CD4-positive, alpha-beta T cell (primary cell): ENCODE data around the gene SCUBE2. TPM values are rescaled to one million over a fixed set of nuclear protein-coding genes. Genes with fewer than 3 reads are reported as not detected.

ENCODE experiments used
- ATAC-seq: fragments of 200-7000 bp; cut with Tn5 transposase; one replicate; pipeline ENCODE4 v1.10.0; 2022; ENCODE audit warnings: mild to moderate bottlenecking; ENCODE audit not compliant: poor library complexity
- CTCF ChIA-PET: fragments of 350-600 bp; sonication (Branson Sonifier 250); formaldehyde crosslinking; loops from one replicate; lab custom pipeline; 2021; ENCODE audit warnings: antibody characterized with exemption, inconsistent platforms; lab: Charles Lee
- POLR2A ChIA-PET: fragments of 350-600 bp; sonication (Branson Sonifier 250); formaldehyde crosslinking; loops from one replicate; lab custom pipeline; 2021; ENCODE audit warnings: antibody characterized with exemption, inconsistent platforms; lab: Charles Lee
- DNase-seq, 14 experiments: peaks; one replicate each; pipeline ENCODE4 v3.0.0-alpha.2; 2013 to 2020; ENCODE audit warnings: mixed read lengths in 2 of 14
- H3K27ac ChIP-seq, 2 donors: one replicate each; pipeline versions ENCODE4 v1.5.1 to v1.7.0; 2013; ENCODE audit warnings: low read length in 2 of 2, low read depth in 1 of 2, mild to moderate bottlenecking in 1 of 2
- H3K27me3 ChIP-seq, 2 experiments: 1 replicate in 1 of 2; 2 replicates in 1 of 2; pipeline versions ENCODE4 v1.6.1 to v1.7.0; 2013; ENCODE audit warnings: low read length in 2 of 2, control low read depth in 1 of 2, mild to moderate bottlenecking in 1 of 2, moderate library complexity in 1 of 2; ENCODE audit not compliant: insufficient read depth in 2 of 2, control insufficient read depth in 1 of 2
- H3K36me3 ChIP-seq: one replicate; pipeline ENCODE4 v1.6.1; 2013; ENCODE audit warnings: low read length, control low read depth; ENCODE audit not compliant: insufficient read depth
- H3K4me1 ChIP-seq: one replicate; pipeline ENCODE4 v1.6.1; 2013; ENCODE audit warnings: low read length, control low read depth; ENCODE audit not compliant: insufficient read depth
- H3K4me3 ChIP-seq: one replicate; pipeline ENCODE4 v1.5.1; 2013; ENCODE audit warnings: mild to moderate bottlenecking, low read length, moderate library complexity
- H3K9me3 ChIP-seq, 2 experiments: 1 replicate in 1 of 2; 2 replicates in 1 of 2; pipeline versions ENCODE4 v1.6.1 to v1.7.0; 2013; ENCODE audit warnings: low read length in 2 of 2, mild to moderate bottlenecking in 2 of 2, control low read depth in 1 of 2, moderate library complexity in 1 of 2; ENCODE audit not compliant: control insufficient read depth in 1 of 2, insufficient read depth in 1 of 2
- H3K27ac Mint-ChIP-seq: one replicate; pipeline ENCODE4 v1.8.0; 2020; ENCODE audit warnings: mixed read lengths
- H3K27me3 Mint-ChIP-seq: one replicate; pipeline ENCODE4 v1.8.0; 2021; ENCODE audit warnings: mixed read lengths
- H3K36me3 Mint-ChIP-seq: one replicate; pipeline ENCODE4 v1.8.0; 2021; ENCODE audit warnings: low read depth, mixed read lengths
- H3K4me1 Mint-ChIP-seq: one replicate; pipeline ENCODE4 v1.8.0; 2021; ENCODE audit warnings: low read depth, mixed read lengths
- H3K4me3 Mint-ChIP-seq: one replicate; pipeline ENCODE4 v1.8.0; 2020; ENCODE audit warnings: mild to moderate bottlenecking, mixed read lengths
- H3K9me3 Mint-ChIP-seq: one replicate; pipeline ENCODE4 v1.8.0; 2020; ENCODE audit warnings: mixed read lengths
- intact Hi-C, 2 experiments: fragments of 100-400 bp; cut with DNase I in 1 of 2; cut with micrococcal nuclease in 1 of 2; formaldehyde crosslinking; loops; one replicate each; pipeline versions ENCODE4 v1.15.1 to v1.9.0; 2023 to 2025; cut with DNase I, micrococcal nuclease
- total RNA-seq, 174 experiments: library from RNA in 2 of 174; stranded (reverse) in 2 of 174; gene quantifications; one replicate each; pipeline ENCODE4 v1.2.3 and lab custom pipeline; 2021 to 2026
- TF ChIP-seq, protein P1 (sequence below): fragments of 200-600 bp; IDR thresholded peaks from one replicate; pipeline ENCODE4 v1.8.0; 2022; ENCODE audit warnings: antibody characterized with exemption, mild to moderate bottlenecking

The SCUBE2 gene
- total RNA-seq, 2 experiments from 2014 or later = 0.17 TPM; not detected in 1

GRCh38 chr11:9081153-9081552 lies 10.2 kb downstream of the SCUBE2 start:
- Histone ChIP-seq H3K27ac (no peak overlapping the region), H3K27me3 (no peaks in the 10 kb centered on the region), H3K4me3 (no peak overlapping the region), H3K9me3 (no peaks in the 10 kb centered on the region), H3K36me3 (no peaks in the 10 kb centered on the region), H3K4me1 (no peaks in the 10 kb centered on the region)
- Mint-ChIP-seq H3K4me3 (no peak overlapping the region), H3K9me3 (no peaks in the 10 kb centered on the region), H3K36me3 (no peaks in the 10 kb centered on the region), H3K4me1 (no peaks in the 10 kb centered on the region), H3K27ac (no peak overlapping the region), H3K27me3 (peaks cover 4% of the 10 kb centered on the region)
- CTCF ChIA-PET = no interaction called here
- intact Hi-C loops = no loop called here
- TF ChIP-seq, protein P1, sequence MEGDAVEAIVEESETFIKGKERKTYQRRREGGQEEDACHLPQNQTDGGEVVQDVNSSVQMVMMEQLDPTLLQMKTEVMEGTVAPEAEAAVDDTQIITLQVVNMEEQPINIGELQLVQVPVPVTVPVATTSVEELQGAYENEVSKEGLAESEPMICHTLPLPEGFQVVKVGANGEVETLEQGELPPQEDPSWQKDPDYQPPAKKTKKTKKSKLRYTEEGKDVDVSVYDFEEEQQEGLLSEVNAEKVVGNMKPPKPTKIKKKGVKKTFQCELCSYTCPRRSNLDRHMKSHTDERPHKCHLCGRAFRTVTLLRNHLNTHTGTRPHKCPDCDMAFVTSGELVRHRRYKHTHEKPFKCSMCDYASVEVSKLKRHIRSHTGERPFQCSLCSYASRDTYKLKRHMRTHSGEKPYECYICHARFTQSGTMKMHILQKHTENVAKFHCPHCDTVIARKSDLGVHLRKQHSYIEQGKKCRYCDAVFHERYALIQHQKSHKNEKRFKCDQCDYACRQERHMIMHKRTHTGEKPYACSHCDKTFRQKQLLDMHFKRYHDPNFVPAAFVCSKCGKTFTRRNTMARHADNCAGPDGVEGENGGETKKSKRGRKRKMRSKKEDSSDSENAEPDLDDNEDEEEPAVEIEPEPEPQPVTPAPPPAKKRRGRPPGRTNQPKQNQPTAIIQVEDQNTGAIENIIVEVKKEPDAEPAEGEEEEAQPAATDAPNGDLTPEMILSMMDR = no peak
- DNase-seq (no peak), ATAC-seq (no peak)
- POLR2A ChIA-PET = no interaction called here

DNA sequence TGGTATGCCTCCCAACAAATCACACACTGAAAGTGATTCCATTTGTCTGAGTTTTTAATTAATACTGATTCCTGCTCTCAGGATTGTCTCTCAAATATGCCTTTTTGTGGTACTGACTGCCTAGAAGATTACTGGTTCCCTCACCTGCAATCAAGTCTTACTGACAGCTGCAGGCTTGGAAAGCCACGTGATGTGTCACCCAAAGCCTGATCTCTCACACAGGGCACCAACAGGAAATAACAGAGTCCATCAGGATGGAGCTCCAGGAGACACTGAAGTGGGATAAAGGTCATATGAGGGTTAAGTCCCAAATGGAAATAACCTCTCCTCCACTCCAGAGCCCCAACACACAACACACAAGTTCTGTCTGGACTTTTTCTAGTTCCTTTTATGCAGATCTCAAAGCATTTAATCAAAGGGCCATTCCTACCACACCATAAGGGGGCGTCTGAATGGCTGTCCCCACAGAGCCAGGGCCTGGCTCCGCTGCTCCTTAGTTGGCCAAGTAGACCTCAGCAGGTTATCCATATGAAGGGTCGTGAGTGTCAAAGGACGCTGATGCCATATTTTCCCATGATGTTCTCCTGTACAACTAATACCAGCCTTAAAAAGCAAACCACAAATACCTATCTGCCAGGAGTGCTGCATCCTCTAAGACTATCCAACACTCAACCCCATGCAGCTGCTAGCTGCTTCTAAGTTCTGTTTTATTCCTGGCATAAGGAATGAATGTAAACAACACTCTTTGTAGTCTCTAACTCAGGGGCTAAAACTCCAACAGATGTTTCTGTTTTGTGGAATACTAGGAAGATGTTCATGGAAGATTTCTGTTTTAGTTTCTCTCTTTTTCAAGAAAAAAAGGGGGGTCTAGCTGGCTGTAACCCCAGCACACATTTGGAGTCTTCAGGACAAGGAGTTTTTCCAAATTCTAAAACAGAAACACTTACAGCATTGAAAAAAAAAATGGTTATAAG lies 13.0 kb downstream of the SCUBE2 start:
- Mint-ChIP-seq H3K36me3 (no peaks in the 10 kb centered on the region), H3K27me3 (peaks cover 10% of the 10 kb centered on the region), H3K4me1 (no peaks in the 10 kb centered on the region), H3K4me3 (no peak overlapping the region), H3K27ac (no peak overlapping the region), H3K9me3 (no peaks in the 10 kb centered on the region)
- H3K4me1 ChIP-seq = no peaks in the 10 kb centered on the region
- ATAC-seq = no peak
- H3K9me3 ChIP-seq = no peaks in the 10 kb centered on the region
- H3K4me3 ChIP-seq = no peak overlapping the region
- H3K27me3 ChIP-seq = no peaks in the 10 kb centered on the region
- intact Hi-C loops = no loop called here
- ChIA-PET POLR2A (no interaction called here), CTCF (no interaction called here)
- TF ChIP-seq, protein P1 = no peak
- H3K36me3 ChIP-seq = no peaks in the 10 kb centered on the region
- DNase-seq = no peak
- no peak overlapping the region for H3K27ac ChIP-seq

DNA sequence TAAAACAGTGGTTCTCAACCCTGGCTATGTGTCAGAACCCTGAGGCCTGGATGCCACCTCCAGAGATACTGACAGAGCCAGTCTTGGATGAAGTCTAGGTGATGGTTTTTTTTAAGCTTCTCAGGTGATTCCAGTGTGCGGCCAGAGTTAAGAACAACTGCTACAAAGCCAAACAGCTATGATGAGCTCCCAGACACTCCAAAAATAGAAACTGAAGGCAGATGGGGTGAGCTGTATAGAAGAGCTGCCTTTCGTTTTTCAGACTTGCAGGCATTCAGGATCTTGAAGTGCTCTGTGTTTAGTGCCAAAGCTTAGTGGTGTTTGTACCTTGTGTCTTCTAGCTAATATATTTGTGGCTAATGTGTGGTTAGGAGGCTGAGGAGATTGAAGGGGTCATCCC lies 14.2 kb downstream of the SCUBE2 start:
- no peaks in the 10 kb centered on the region for H3K9me3 ChIP-seq
- TF ChIP-seq, protein P1 = no peak
- no peak overlapping the region for H3K27ac ChIP-seq
- no peak overlapping the region for H3K4me3 ChIP-seq
- ATAC-seq = no peak
- intact Hi-C loops = no loop called here
- no peaks in the 10 kb centered on the region for H3K27me3 ChIP-seq
- no peaks in the 10 kb centered on the region for H3K36me3 ChIP-seq
- Mint-ChIP-seq H3K27me3 (peaks cover 18% of the 10 kb centered on the region), H3K9me3 (no peaks in the 10 kb centered on the region), H3K4me1 (no peaks in the 10 kb centered on the region), H3K36me3 (no peaks in the 10 kb centered on the region), H3K27ac (no peak overlapping the region), H3K4me3 (no peak overlapping the region)
- CTCF ChIA-PET = interaction anchor here (0.9 kb wide), 1 partner anchor 61 kb away, joined by 3 read pairs; no protein-coding TSS in a partner anchor
- DNase-seq = no peak
- H3K4me1 ChIP-seq = no peaks in the 10 kb centered on the region
- POLR2A ChIA-PET = no interaction called here
